GM23338 (cell line): Measurements from ENCODE around the gene SOD2. TPM values are rescaled to one million over a fixed set of nuclear protein-coding genes. Genes with fewer than 3 reads are reported as not detected.

Experiments
- ATAC-seq: fragments of 200-7000 bp; cut with Tn5 transposase; 3 replicates; pipeline ENCODE4 v1.9.1; 2020
- DNase-seq: peaks from one replicate; pipeline ENCODE4 v3.0.0-alpha.2; 2015; ENCODE audit warnings: low spot score
- H2AFZ ChIP-seq: fragments of 200-600 bp; sonication (generic); 2 replicates; pipeline ENCODE4 v1.8.0; 2016; ENCODE audit warnings: antibody characterized with exemption, mild to moderate bottlenecking, moderate library complexity
- H3F3A ChIP-seq: fragments of 200-600 bp; sonication (generic); replicated peaks from 2 replicates; pipeline ENCODE4 v1.8.0; 2017; ENCODE audit warnings: antibody characterized with exemption, mixed run types, low read depth
- H3K27ac ChIP-seq: fragments of 200-600 bp; sonication (generic); 2 replicates; pipeline ENCODE4 v1.6.1; 2016; ENCODE audit warnings: low read depth
- H3K27me3 ChIP-seq: fragments of 200-600 bp; sonication (generic); 2 replicates; pipeline ENCODE4 v1.8.0; 2016; ENCODE audit warnings: mild to moderate bottlenecking, mixed run types, moderate library complexity; ENCODE audit not compliant: insufficient read depth
- H3K36me3 ChIP-seq: fragments of 200-600 bp; sonication (generic); 2 replicates; pipeline ENCODE4 v1.8.0; 2016; ENCODE audit warnings: mild to moderate bottlenecking; ENCODE audit not compliant: insufficient read depth
- H3K4me1 ChIP-seq: fragments of 200-600 bp; sonication (generic); 2 replicates; pipeline ENCODE4 v1.8.0; 2016; ENCODE audit warnings: mild to moderate bottlenecking, moderate library complexity; ENCODE audit not compliant: insufficient read depth
- H3K4me2 ChIP-seq: fragments of 200-600 bp; sonication (generic); 2 replicates; pipeline ENCODE4 v1.7.1; 2017; ENCODE audit warnings: mixed run types
- H3K4me3 ChIP-seq: fragments of 200-600 bp; sonication (generic); 2 replicates; pipeline ENCODE4 v1.6.1; 2016; ENCODE audit warnings: mixed run types
- H3K79me2 ChIP-seq: fragments of 200-600 bp; sonication (generic); replicated peaks from 2 replicates; pipeline ENCODE4 v1.8.0; 2017; ENCODE audit warnings: mild to moderate bottlenecking; ENCODE audit not compliant: insufficient read depth
- H3K9me2 ChIP-seq: fragments of 200-600 bp; sonication (generic); 2 replicates; pipeline ENCODE4 v1.8.0; 2017; ENCODE audit not compliant: insufficient read depth
- H4K20me1 ChIP-seq: fragments of 200-600 bp; sonication (generic); replicated peaks from 2 replicates; pipeline ENCODE4 v1.8.0; 2017; ENCODE audit warnings: mild to moderate bottlenecking; ENCODE audit not compliant: insufficient read depth
- H3K27ac Mint-ChIP-seq: 2 replicates; pipeline ENCODE4 v1.8.0; 2020; ENCODE audit warnings: inconsistent platforms, mild to moderate bottlenecking, moderate library complexity, mixed read lengths
- H3K27me3 Mint-ChIP-seq: 3 replicates; pipeline ENCODE4 v1.8.0; 2022; ENCODE audit warnings: low read depth, mild to moderate bottlenecking, moderate library complexity, mixed read lengths, inconsistent platforms; ENCODE audit not compliant: insufficient read depth, poor library complexity
- H3K36me3 Mint-ChIP-seq: 3 replicates; pipeline ENCODE4 v1.8.0; 2021; ENCODE audit warnings: low read depth, mild to moderate bottlenecking, inconsistent platforms, moderate library complexity, mixed read lengths
- H3K4me1 Mint-ChIP-seq: 3 replicates; pipeline ENCODE4 v1.8.0; 2020; ENCODE audit warnings: mild to moderate bottlenecking, inconsistent platforms, mixed read lengths
- H3K4me3 Mint-ChIP-seq: 3 replicates; pipeline ENCODE4 v1.8.0; 2021; ENCODE audit warnings: moderate library complexity, mild to moderate bottlenecking, inconsistent platforms, mixed read lengths
- H3K9me3 Mint-ChIP-seq: 3 replicates; pipeline ENCODE4 v1.8.0; 2020; ENCODE audit warnings: moderate library complexity, mild to moderate bottlenecking, inconsistent platforms, mixed read lengths
- CREB1 ChIP-seq: fragments of 250-450 bp; sonication (Bioruptor Pico); IDR thresholded peaks from 2 replicates; pipeline ENCODE4 v1.5.0; 2020; ENCODE audit warnings: low read depth, mild to moderate bottlenecking, moderate library complexity
- CTCF ChIP-seq, 2 experiments: fragments of 200-600 bp in 1 of 2; sonication (generic) in 1 of 2; conservative IDR thresholded peaks; 2 replicates each; pipeline versions ENCODE4 v1.5.1 to v1.6.1; 2016 to 2017; ENCODE audit warnings: antibody characterized with exemption in 2 of 2, low read depth in 2 of 2, mild to moderate bottlenecking in 2 of 2, moderate library complexity in 1 of 2
- EZH2 ChIP-seq: fragments of 200-600 bp; sonication (generic); IDR thresholded peaks from one replicate; pipeline ENCODE4 v1.8.0; 2017; ENCODE audit warnings: antibody characterized with exemption, mild to moderate bottlenecking, low read depth; ENCODE audit not compliant: unreplicated experiment
- EZH2phosphoT487 ChIP-seq: fragments of 200-600 bp; sonication (generic); IDR thresholded peaks from one replicate; pipeline ENCODE4 v1.8.1; 2018; ENCODE audit warnings: antibody characterized with exemption; ENCODE audit not compliant: unreplicated experiment
- JUNB ChIP-seq: IDR thresholded peaks from one replicate; pipeline ENCODE4 v1.6.1; 2016; ENCODE audit warnings: antibody characterized with exemption; ENCODE audit not compliant: unreplicated experiment
- NANOG ChIP-seq: IDR thresholded peaks from 2 replicates; pipeline ENCODE4 v1.6.1; 2016; ENCODE audit warnings: antibody characterized with exemption, borderline replicate concordance
- POLR2AphosphoS5 ChIP-seq: IDR thresholded peaks from 2 replicates; pipeline ENCODE4 v1.6.1; 2016; ENCODE audit warnings: antibody characterized with exemption, low read depth
- STAT1 ChIP-seq: IDR thresholded peaks from one replicate; pipeline ENCODE4 v1.6.1; 2016; ENCODE audit warnings: antibody characterized with exemption; ENCODE audit not compliant: unreplicated experiment
- ZNF114 ChIP-seq: fragments of 250-450 bp; sonication (Bioruptor Pico); IDR thresholded peaks from 2 replicates; pipeline ENCODE4 v1.5.0; 2020; ENCODE audit warnings: mild to moderate bottlenecking, moderate library complexity
- ZNF331 ChIP-seq: fragments of 250-450 bp; sonication (Bioruptor Pico); IDR thresholded peaks from 2 replicates; pipeline ENCODE4 v1.5.0; 2020; ENCODE audit warnings: low read depth, mild to moderate bottlenecking, moderate library complexity
- ZNF462 ChIP-seq: fragments of 250-450 bp; sonication (Bioruptor Pico); IDR thresholded peaks from 2 replicates; pipeline ENCODE4 v1.5.0; 2020; ENCODE audit warnings: mild to moderate bottlenecking, moderate library complexity
- polyA plus RNA-seq: library from polyadenylated mRNA; unstranded; fragments of >200 nt; fragmentation: Nextera tagmentation; extraction: Ambion mirVana; gene quantifications from 2 replicates; pipeline ENCODE4 v1.2.1, GENCODE V29; 2016
- total RNA-seq: library from RNA; depleted of rRNA; stranded (reverse); fragments of >200 nt; shearing (Covaris generic); gene quantifications from 2 replicates; pipeline ENCODE4 v1.2.3, GENCODE V29; 2014
- TF ChIP-seq, protein P1 (sequence below): IDR thresholded peaks from one replicate; pipeline ENCODE4 v1.6.1; 2018; ENCODE audit warnings: antibody characterized with exemption; ENCODE audit not compliant: unreplicated experiment
- TF ChIP-seq, protein P2 (sequence below): IDR thresholded peaks from 2 replicates; pipeline ENCODE4 v1.6.1; 2016; ENCODE audit warnings: antibody characterized with exemption

Gene SOD2
- total and polyA plus RNA-seq, 2 experiments from 2014 or later, result 44.1 to 73.0 TPM

GRCh38 chr6:159726255-159726917 is 33.3 kb upstream of the SOD2 start:
- no peaks in the 10 kb centered on the region for H3K9me2 ChIP-seq
- H3K4me1 ChIP-seq, result peaks cover 19% of the 10 kb centered on the region
- H3K79me2 ChIP-seq, result peaks cover 87% of the 10 kb centered on the region
- peak; percentile 49 for ATAC-seq
- no peaks in the 10 kb centered on the region for H3K36me3 ChIP-seq
- H3K4me3 ChIP-seq, result peak overlapping the region; percentile 86
- H3K27me3 ChIP-seq, result no peaks in the 10 kb centered on the region
- TF ChIP-seq POLR2AphosphoS5, result no peak
- TF ChIP-seq, protein P1, sequence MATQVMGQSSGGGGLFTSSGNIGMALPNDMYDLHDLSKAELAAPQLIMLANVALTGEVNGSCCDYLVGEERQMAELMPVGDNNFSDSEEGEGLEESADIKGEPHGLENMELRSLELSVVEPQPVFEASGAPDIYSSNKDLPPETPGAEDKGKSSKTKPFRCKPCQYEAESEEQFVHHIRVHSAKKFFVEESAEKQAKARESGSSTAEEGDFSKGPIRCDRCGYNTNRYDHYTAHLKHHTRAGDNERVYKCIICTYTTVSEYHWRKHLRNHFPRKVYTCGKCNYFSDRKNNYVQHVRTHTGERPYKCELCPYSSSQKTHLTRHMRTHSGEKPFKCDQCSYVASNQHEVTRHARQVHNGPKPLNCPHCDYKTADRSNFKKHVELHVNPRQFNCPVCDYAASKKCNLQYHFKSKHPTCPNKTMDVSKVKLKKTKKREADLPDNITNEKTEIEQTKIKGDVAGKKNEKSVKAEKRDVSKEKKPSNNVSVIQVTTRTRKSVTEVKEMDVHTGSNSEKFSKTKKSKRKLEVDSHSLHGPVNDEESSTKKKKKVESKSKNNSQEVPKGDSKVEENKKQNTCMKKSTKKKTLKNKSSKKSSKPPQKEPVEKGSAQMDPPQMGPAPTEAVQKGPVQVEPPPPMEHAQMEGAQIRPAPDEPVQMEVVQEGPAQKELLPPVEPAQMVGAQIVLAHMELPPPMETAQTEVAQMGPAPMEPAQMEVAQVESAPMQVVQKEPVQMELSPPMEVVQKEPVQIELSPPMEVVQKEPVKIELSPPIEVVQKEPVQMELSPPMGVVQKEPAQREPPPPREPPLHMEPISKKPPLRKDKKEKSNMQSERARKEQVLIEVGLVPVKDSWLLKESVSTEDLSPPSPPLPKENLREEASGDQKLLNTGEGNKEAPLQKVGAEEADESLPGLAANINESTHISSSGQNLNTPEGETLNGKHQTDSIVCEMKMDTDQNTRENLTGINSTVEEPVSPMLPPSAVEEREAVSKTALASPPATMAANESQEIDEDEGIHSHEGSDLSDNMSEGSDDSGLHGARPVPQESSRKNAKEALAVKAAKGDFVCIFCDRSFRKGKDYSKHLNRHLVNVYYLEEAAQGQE, result no peak
- TF ChIP-seq CTCF (conservative IDR thresholded peaks at IDR 0.05; ENCODE audit: low read depth in 2 of 2), result no peak
- no peak for TF ChIP-seq JUNB
- TF ChIP-seq EZH2phosphoT487, result no peak
- no peak for TF ChIP-seq EZH2
- TF ChIP-seq ZNF331, result no peak
- TF ChIP-seq STAT1, result no peak
- TF ChIP-seq, protein P2, sequence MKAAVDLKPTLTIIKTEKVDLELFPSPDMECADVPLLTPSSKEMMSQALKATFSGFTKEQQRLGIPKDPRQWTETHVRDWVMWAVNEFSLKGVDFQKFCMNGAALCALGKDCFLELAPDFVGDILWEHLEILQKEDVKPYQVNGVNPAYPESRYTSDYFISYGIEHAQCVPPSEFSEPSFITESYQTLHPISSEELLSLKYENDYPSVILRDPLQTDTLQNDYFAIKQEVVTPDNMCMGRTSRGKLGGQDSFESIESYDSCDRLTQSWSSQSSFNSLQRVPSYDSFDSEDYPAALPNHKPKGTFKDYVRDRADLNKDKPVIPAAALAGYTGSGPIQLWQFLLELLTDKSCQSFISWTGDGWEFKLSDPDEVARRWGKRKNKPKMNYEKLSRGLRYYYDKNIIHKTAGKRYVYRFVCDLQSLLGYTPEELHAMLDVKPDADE, result no peak
- TF ChIP-seq NANOG, result no peak
- TF ChIP-seq CREB1, result no peak
- no peak for TF ChIP-seq ZNF114 (CRISPR knock-in tag)
- no peak for TF ChIP-seq ZNF462 (CRISPR knock-in tag)
- Mint-ChIP-seq H3K27ac (peak overlapping the region; percentile 99), H3K4me1 (peaks cover 17% of the 10 kb centered on the region), H3K27me3 (peaks cover 13% of the 10 kb centered on the region), H3K4me3 (peak overlapping the region; percentile 99), H3K9me3 (no peaks in the 10 kb centered on the region), H3K36me3 (peaks cover 38% of the 10 kb centered on the region; the same call in 2 of the 3 replicates)
- H3K27ac ChIP-seq, result peak overlapping the region; percentile 98
- peaks cover 34% of the 10 kb centered on the region for H4K20me1 ChIP-seq
- 0 out of 2 replicates have a peak, but pooled peaks cover 3% of the 10 kb centered on the region for H3F3A ChIP-seq
- H2AFZ ChIP-seq, result no peak overlapping the region
- DNase-seq, result no peak
- H3K4me2 ChIP-seq, result peak overlapping the region; percentile 81
